K562 (cell line): Measurements from ENCODE around the gene TTC9C. TPM values are rescaled to one million over a fixed set of nuclear protein-coding genes. Genes with fewer than 3 reads are reported as not detected.

ENCODE experiments used
- ASH1L ChIP-seq: fragments of 450-650 bp; IDR thresholded peaks from 2 replicates; pipeline ENCODE4 v1.6.1; 2018; ENCODE audit warnings: borderline replicate concordance, mild to moderate bottlenecking, low read depth; ENCODE audit not compliant: partially characterized antibody
- ESRRA ChIP-seq: fragments of 450-650 bp; IDR thresholded peaks from 2 replicates; pipeline ENCODE4 v1.6.1; 2014; ENCODE audit warnings: low read depth, mild to moderate bottlenecking, moderate library complexity, borderline replicate concordance
- FOXP4 ChIP-seq: sonication (generic); formaldehyde crosslinking; IDR thresholded peaks from 2 replicates; pipeline ENCODE4 v1.8.0; 2022; ENCODE audit warnings: mild to moderate bottlenecking, missing genetic modification reagents, borderline replicate concordance
- JUND ChIP-seq, 2 experiments: IDR thresholded peaks; 2 replicates in 1 of 2; 3 replicates in 1 of 2; pipeline ENCODE4 v1.6.1; 2011; ENCODE audit warnings: borderline replicate concordance in 2 of 2, low read depth in 2 of 2, low read length in 2 of 2, improper control_type of control experiment in 1 of 2, missing biosample characterization in 1 of 2, missing genetic modification characterization in 1 of 2, missing genetic modification reagents in 1 of 2
- NKRF ChIP-seq: fragments of 450-650 bp; IDR thresholded peaks from 2 replicates; pipeline ENCODE4 v1.6.1; 2016; ENCODE audit warnings: borderline replicate concordance
- NR2C2 ChIP-seq, 2 experiments: fragments of 200-800 bp in 1 of 2; sonication (Bioruptor generic) in 1 of 2; sonication (generic) in 1 of 2; formaldehyde crosslinking in 1 of 2; IDR thresholded peaks; 2 replicates each; pipeline versions ENCODE4 v1.6.1 to v1.8.0; 2016 to 2022; ENCODE audit warnings: mild to moderate bottlenecking in 1 of 2, missing compliant biosample characterization in 1 of 2, missing genetic modification characterization in 1 of 2, missing genetic modification reagents in 1 of 2
- PBX2 ChIP-seq, 2 experiments: IDR thresholded peaks in 1 of 2; conservative IDR thresholded peaks in 1 of 2; 2 replicates each; pipeline ENCODE4 v1.6.1; 2016; ENCODE audit warnings: low read depth in 2 of 2, mild to moderate bottlenecking in 1 of 2, missing compliant biosample characterization in 1 of 2, missing genetic modification characterization in 1 of 2, moderate library complexity in 1 of 2
- RAD51 ChIP-seq: fragments of 450-650 bp; IDR thresholded peaks from 2 replicates; pipeline ENCODE4 v1.7.1; 2016; ENCODE audit warnings: low read depth, mild to moderate bottlenecking, borderline replicate concordance
- ZBTB7A ChIP-seq: IDR thresholded peaks from 2 replicates; pipeline ENCODE4 v1.6.1; 2011; ENCODE audit warnings: low read depth, mild to moderate bottlenecking, low read length, moderate library complexity, borderline replicate concordance; ENCODE audit not compliant: control insufficient read depth
- ZNF586 ChIP-seq: fragments of 450-650 bp; formaldehyde crosslinking; conservative IDR thresholded peaks from 2 replicates; pipeline ENCODE4 v1.4.0; 2020; ENCODE audit warnings: mild to moderate bottlenecking, moderate library complexity
- polyA plus RNA-seq, 8 experiments: library from polyadenylated mRNA; depleted of rRNA in 4 of 8; stranded (reverse) in 5 of 8; unstranded in 3 of 8; fragments of >200 nt; fragmentation: Nextera tagmentation in 2 of 8; fragmentation: Illumina TruSeq in 1 of 8; extraction: Ambion mirVana in 2 of 8; extraction: Trizol in 1 of 8; gene quantifications; 2 replicates each; pipeline versions ENCODE4 v1.2.1 to v1.2.3, GENCODE V29; 2011 to 2014; ENCODE audit warnings: inconsistent platforms in 1 of 8, missing spikeins in 1 of 8
- total RNA-seq, 7 experiments: library from RNA; depleted of rRNA in 6 of 7; stranded (reverse); fragments of >200 nt in 6 of 7; fragmentation: Illumina TruSeq in 2 of 7; extraction: Trizol in 2 of 7; gene quantifications; 2 replicates each; pipeline versions ENCODE4 v1.2.1 to v1.2.3, GENCODE V29; 2011 to 2021; ENCODE audit warnings: low replicate concordance in 1 of 7

The TTC9C gene
- total and polyA plus RNA-seq, 9 of the 15 experiments (the other 6 are each of a cell fraction or from before 2014, with no cell fraction given) = 32.8 to 59.0 (median 37.1) TPM

- TF ChIP-seq NR2C2 (CRISPR knock-in tag; IDR thresholded peaks at IDR 0.05) (no peak), NR2C2 (tag; IDR thresholded peaks at IDR 0.05) (no peak), FOXP4 (CRISPR knock-in tag) (no peak), RAD51 (no peak), PBX2 (CRISPR knock-in tag; IDR thresholded peaks at IDR 0.05; ENCODE audit: low read depth) (no peak), PBX2 (tag; conservative IDR thresholded peaks at IDR 0.05; ENCODE audit: low read depth) (no peak), ZBTB7A (no peak), ASH1L (no peak), ZNF586 (CRISPR knock-in tag) (no peak), ESRRA (no peak), NKRF (no peak), JUND (IDR thresholded peaks at IDR 0.05; ENCODE audit: borderline replicate concordance, low read depth, low read length) (no peak), JUND (tag; IDR thresholded peaks at IDR 0.05; ENCODE audit: borderline replicate concordance, low read depth, low read length) (no peak)
These were observed 18.3 kb upstream of the TTC9C start (continued) for GRCh38 chr11:62710001-62710345.
